Gastrocnemius medialis (tissue), 4 donors: ENCODE results near the gene PPP2R5C. TPM values are rescaled to one million over a fixed set of nuclear protein-coding genes. Genes with fewer than 3 reads are reported as not detected.
A peak's percentile ranks its signal among the peaks of the same experiment; 100 is the strongest.

Experiments used
- ATAC-seq, 2 donors: fragments of 150-250 bp; one replicate each; pipeline ENCODE4 v1.9.1; 2016
- DNase-seq, 2 donors: peaks; one replicate each; pipeline ENCODE4 v3.0.0-alpha.2; 2019
- H3K27ac ChIP-seq, 4 donors: fragments of 200-600 bp; sonication (generic); 1 replicate in 1 of 4; 2 replicates in 3 of 4; pipeline ENCODE4 v1.5.1; 2016 to 2018; ENCODE audit warnings: mild to moderate bottlenecking in 2 of 4, moderate library complexity in 1 of 4
- H3K27me3 ChIP-seq, 3 donors: fragments of 200-600 bp; sonication (generic) in 2 of 3; 1 replicate in 1 of 3; 2 replicates in 2 of 3; pipeline versions ENCODE4 v1.5.1 to v1.6.0; 2016 to 2019; ENCODE audit warnings: mild to moderate bottlenecking in 1 of 3, moderate library complexity in 1 of 3
- H3K36me3 ChIP-seq, 2 donors: fragments of 200-600 bp; sonication (generic) in 1 of 2; one replicate each; pipeline ENCODE4 v1.5.1; 2017 to 2018
- H3K4me1 ChIP-seq, 2 donors: fragments of 200-600 bp; sonication (generic) in 1 of 2; one replicate each; pipeline ENCODE4 v1.5.1; 2016 to 2017; ENCODE audit warnings: mild to moderate bottlenecking in 2 of 2
- H3K4me3 ChIP-seq, 4 donors: fragments of 200-600 bp; sonication (generic) in 3 of 4; 1 replicate in 1 of 4; 2 replicates in 3 of 4; pipeline ENCODE4 v1.5.1; 2016 to 2019; ENCODE audit warnings: mild to moderate bottlenecking in 2 of 4
- H3K9me3 ChIP-seq, 3 donors: fragments of 200-600 bp; sonication (generic) in 2 of 3; 1 replicate in 1 of 3; 2 replicates in 2 of 3; pipeline ENCODE4 v1.5.1; 2016 to 2019
- POLR2A ChIP-seq, 2 donors: fragments of 450-650 bp; IDR thresholded peaks; one replicate each; pipeline ENCODE4 v1.6.1; 2017; ENCODE audit warnings: antibody characterized with exemption in 2 of 2, mild to moderate bottlenecking in 2 of 2, moderate library complexity in 2 of 2
- in situ Hi-C, 4 donors: fragments of 200-750 bp; cut with MboI; loops; one replicate each; pipeline versions ENCODE4 v1.15.0 to v1.8.0; 2017; ENCODE audit warnings: low sequenced_read_pairs in 4 of 4
- intact Hi-C: fragments of 100-400 bp; cut with DNase I; formaldehyde crosslinking; loops from one replicate; pipeline ENCODE4 v1.15.1; 2023; ENCODE audit warnings: low total_unique reads
- total RNA-seq, 4 donors: library from RNA; depleted of rRNA; stranded (reverse); fragments of >200 nt; gene quantifications; one replicate each; pipeline versions ENCODE4 v1.1.0 to v1.2.3, GENCODE V29; 2016
- TF ChIP-seq, protein P1 (sequence below), 5 experiments: fragments of 450-650 bp in 3 of 5; fragments of 200-600 bp in 2 of 5; sonication (generic) in 2 of 5; IDR thresholded peaks in 4 of 5; conservative IDR thresholded peaks in 1 of 5; 1 replicate in 4 of 5; 2 replicates in 1 of 5; pipeline ENCODE4 v1.5.1; 2016 to 2019; ENCODE audit warnings: antibody characterized with exemption in 5 of 5, mild to moderate bottlenecking in 3 of 5, moderate library complexity in 3 of 5

The PPP2R5C gene
- total RNA-seq, 4 donors from 2014 or later = 35.4 to 65.9 (median 49.3) TPM

DNA sequence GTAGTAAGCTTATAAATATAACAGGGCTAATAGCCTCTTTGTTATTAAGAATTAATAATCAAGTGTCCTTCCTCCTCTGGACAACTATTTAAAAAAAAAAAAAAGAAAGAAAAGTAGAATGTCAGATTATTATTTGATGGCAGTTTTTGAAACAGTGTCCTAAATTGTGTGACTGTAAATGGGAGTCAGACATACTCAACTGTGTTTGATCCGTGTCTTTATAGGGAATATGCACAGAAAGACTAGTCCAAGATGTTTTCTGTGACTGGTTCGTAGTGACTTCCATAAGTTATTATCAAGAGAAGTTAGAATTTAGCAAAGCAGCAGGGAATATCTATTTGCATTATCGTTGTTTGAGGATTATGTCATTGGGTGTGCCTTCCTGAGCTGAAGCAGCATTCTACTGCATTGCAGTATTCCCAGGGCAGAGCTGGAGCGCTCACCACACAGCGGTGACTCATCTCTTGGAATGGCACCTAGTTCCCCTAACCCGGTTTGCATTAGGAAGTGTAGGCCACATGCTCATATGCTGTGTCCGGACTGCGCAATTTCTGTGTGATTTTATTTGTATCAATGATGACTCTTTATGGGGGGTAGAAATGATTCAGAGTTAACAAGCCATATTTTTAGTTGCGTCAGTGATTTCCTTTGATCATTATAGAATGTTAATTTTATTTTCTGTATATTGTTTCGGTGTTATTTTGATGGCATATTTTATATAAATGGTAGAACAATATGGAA is 210.8 kb downstream of the PPP2R5C start:
- H3K4me1 ChIP-seq = peaks cover 45 to 48% of the 10 kb centered on the region in 2 donors
- intact Hi-C loops = loop anchor here (1.0 kb wide), 1 partner anchor 8 kb away; no protein-coding TSS in a partner anchor
- peak; percentile 100 for ATAC-seq
- in situ Hi-C loops = loop anchor here in 1 of 4 donors (25.0 kb wide), 1 partner anchor 210 kb away; the partner anchor contains the start of gene PPP2R5C
- TF ChIP-seq, protein P1, sequence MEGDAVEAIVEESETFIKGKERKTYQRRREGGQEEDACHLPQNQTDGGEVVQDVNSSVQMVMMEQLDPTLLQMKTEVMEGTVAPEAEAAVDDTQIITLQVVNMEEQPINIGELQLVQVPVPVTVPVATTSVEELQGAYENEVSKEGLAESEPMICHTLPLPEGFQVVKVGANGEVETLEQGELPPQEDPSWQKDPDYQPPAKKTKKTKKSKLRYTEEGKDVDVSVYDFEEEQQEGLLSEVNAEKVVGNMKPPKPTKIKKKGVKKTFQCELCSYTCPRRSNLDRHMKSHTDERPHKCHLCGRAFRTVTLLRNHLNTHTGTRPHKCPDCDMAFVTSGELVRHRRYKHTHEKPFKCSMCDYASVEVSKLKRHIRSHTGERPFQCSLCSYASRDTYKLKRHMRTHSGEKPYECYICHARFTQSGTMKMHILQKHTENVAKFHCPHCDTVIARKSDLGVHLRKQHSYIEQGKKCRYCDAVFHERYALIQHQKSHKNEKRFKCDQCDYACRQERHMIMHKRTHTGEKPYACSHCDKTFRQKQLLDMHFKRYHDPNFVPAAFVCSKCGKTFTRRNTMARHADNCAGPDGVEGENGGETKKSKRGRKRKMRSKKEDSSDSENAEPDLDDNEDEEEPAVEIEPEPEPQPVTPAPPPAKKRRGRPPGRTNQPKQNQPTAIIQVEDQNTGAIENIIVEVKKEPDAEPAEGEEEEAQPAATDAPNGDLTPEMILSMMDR (IDR thresholded peaks at IDR 0.05 in 4 of 5, conservative IDR thresholded peaks at IDR 0.05 in 1 of 5) = no peak
- peak in 1 of 2 donors; percentile 23 for TF ChIP-seq POLR2A (IDR thresholded peaks at IDR 0.05)
- peak; percentile 90 to 92 for DNase-seq
- H3K27ac ChIP-seq = peak overlapping the region; percentile 64 to 85 (median 80)
- H3K4me3 ChIP-seq = peak overlapping the region in 3 of 4 donors; percentile 0 to 46 (median 5)
- peaks cover 0 to 16% of the 10 kb centered on the region in 2 donors for H3K36me3 ChIP-seq
- H3K9me3 ChIP-seq = no peaks in the 10 kb centered on the region
- no peaks in the 10 kb centered on the region for H3K27me3 ChIP-seq

DNA sequence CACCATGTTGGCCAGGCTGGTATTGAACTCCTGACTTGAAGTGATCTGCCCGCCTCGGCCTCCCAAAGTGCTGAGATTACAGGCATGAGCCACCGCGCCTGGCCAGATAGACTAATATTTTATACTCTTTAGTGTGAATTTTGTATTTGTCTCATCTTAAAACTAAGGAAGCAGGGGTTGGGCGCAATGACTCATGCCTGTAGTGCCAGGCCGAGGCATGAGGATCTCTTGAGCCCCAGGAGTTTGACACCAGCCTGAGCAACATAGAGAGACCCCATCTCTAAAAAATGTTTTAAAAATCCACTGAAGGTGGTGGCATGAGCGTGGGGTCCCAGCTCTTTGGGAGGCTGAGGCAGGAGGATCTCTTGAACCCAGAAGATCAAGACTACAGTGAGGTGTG is 211.8 kb downstream of the PPP2R5C start:
- Histone ChIP-seq H3K9me3 (no peaks in the 10 kb centered on the region), H3K4me1 (peaks cover 34 to 37% of the 10 kb centered on the region in 2 donors), H3K27me3 (no peaks in the 10 kb centered on the region), H3K4me3 (no peak overlapping the region), H3K36me3 (peaks cover 0 to 16% of the 10 kb centered on the region in 2 donors), H3K27ac (peak overlapping the region; percentile 64 to 85 (median 80))
- DNase-seq = no peak
- TF ChIP-seq, protein P1 (IDR thresholded peaks at IDR 0.05 in 4 of 5, conservative IDR thresholded peaks at IDR 0.05 in 1 of 5) = no peak
- TF ChIP-seq POLR2A (IDR thresholded peaks at IDR 0.05) = no peak
- intact Hi-C loops (no loop called here), in situ Hi-C loops (loop anchor here in 1 of 4 donors (25.0 kb wide), 1 partner anchor 211 kb away; the partner anchor contains the start of gene PPP2R5C)
- ATAC-seq = no peak

DNA sequence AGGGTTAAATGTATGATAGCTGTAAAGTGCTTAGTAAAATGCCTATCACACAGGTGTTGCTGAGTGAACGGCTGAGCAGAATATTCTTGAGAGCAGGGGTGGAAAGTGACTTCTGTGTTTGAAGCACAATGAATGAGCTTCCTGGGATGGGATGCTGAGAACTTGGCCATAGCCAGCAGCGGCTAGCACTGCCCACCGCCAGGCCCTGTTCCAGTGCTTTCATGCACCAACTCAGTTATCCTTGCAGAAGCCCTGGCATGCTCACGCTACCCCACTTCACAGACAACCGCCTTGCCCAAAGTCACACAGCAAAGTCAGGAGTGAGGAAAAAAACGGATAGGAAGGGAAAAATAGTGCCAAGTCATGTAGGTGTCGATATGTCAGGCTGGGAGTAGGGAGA is 213.7 kb downstream of the PPP2R5C start:
- Histone ChIP-seq H3K27me3 (no peaks in the 10 kb centered on the region), H3K4me3 (no peak overlapping the region), H3K27ac (peak overlapping the region in 3 of 4 donors; percentile 16 to 32 (median 24)), H3K36me3 (peaks cover 0 to 25% of the 10 kb centered on the region in 2 donors), H3K9me3 (no peaks in the 10 kb centered on the region), H3K4me1 (peaks cover 34 to 41% of the 10 kb centered on the region in 2 donors)
- in situ Hi-C loops (no loop called here), intact Hi-C loops (no loop called here)
- TF ChIP-seq, protein P1 (IDR thresholded peaks at IDR 0.05 in 4 of 5, conservative IDR thresholded peaks at IDR 0.05 in 1 of 5) = no peak
- TF ChIP-seq POLR2A (IDR thresholded peaks at IDR 0.05) = no peak
- DNase-seq (no peak), ATAC-seq (no peak)

Other genes starting within 250 kb of the PPP2R5C start
- gene DIO3, start 200.2 kb upstream of the PPP2R5C start, total RNA-seq = 1 to 10 TPM in 3 of 4 donors, not detected in 1; 1.0 to 2.3 (median 1.0) TPM
- 100 to 1,000 TPM; 486 to 737 (median 718) TPM for gene DYNC1H1, start 202.9 kb downstream of the PPP2R5C start, total RNA-seq